HepG2 (cell line): ENCODE measurements around the gene ATE1. TPM values are rescaled to one million over a fixed set of nuclear protein-coding genes. Genes with fewer than 3 reads are reported as not detected.

ENCODE experiments used
- ELF3 ChIP-seq: IDR thresholded peaks from 2 replicates; pipeline ENCODE4 v1.6.1; 2016; ENCODE audit warnings: missing genetic modification reagents, missing compliant biosample characterization
- FOXO1 ChIP-seq: sonication (generic); formaldehyde crosslinking; IDR thresholded peaks from 2 replicates; pipeline ENCODE4 v1.4.0; 2020; ENCODE audit warnings: missing genetic modification reagents
- GTF3A ChIP-seq: sonication (generic); formaldehyde crosslinking; conservative IDR thresholded peaks from 2 replicates; pipeline ENCODE4 v1.4.0; 2020; ENCODE audit warnings: mild to moderate bottlenecking, missing genetic modification reagents
- HDAC2 ChIP-seq: sonication (generic); formaldehyde crosslinking; IDR thresholded peaks from 2 replicates; pipeline ENCODE4 v1.4.0; 2020; ENCODE audit warnings: missing genetic modification reagents
- HMG20A ChIP-seq: IDR thresholded peaks from 2 replicates; pipeline ENCODE4 v1.6.1; 2016; ENCODE audit warnings: borderline replicate concordance
- JUNB ChIP-seq: sonication (generic); formaldehyde crosslinking; IDR thresholded peaks from 2 replicates; pipeline ENCODE4 v1.8.0; 2022; ENCODE audit warnings: missing genetic modification reagents, mild to moderate bottlenecking, borderline replicate concordance
- MBNL3 ChIP-seq: fragments of 250-450 bp; sonication (Bioruptor Pico); conservative IDR thresholded peaks from 2 replicates; pipeline ENCODE4 v1.8.0; 2022; ENCODE audit warnings: mild to moderate bottlenecking, inconsistent platforms
- PCBP2 ChIP-seq: fragments of 200-400 bp; formaldehyde crosslinking; optimal IDR thresholded peaks from 2 replicates; pipeline ENCODE3; 2018; ENCODE audit warnings: low read length, low read depth; ENCODE audit not compliant: poor library complexity, severe bottlenecking
- RAD21 ChIP-seq: fragments of 450-650 bp; formaldehyde crosslinking; IDR thresholded peaks from 2 replicates; pipeline ENCODE4 v1.5.0; 2020; ENCODE audit warnings: mild to moderate bottlenecking
- SNRNP70 ChIP-seq: fragments of 200-400 bp; formaldehyde crosslinking; IDR thresholded peaks from 2 replicates; pipeline ENCODE4 v1.6.1; 2017; ENCODE audit warnings: mild to moderate bottlenecking, low read depth, low read length, moderate library complexity
- SP5 ChIP-seq: IDR thresholded peaks from 2 replicates; pipeline ENCODE4 v1.6.1; 2016; ENCODE audit warnings: low read depth, borderline replicate concordance
- SPEN ChIP-seq: sonication (generic); formaldehyde crosslinking; IDR thresholded peaks from 2 replicates; pipeline ENCODE4 v1.5.1; 2020; ENCODE audit warnings: low read depth, mild to moderate bottlenecking, missing genetic modification reagents
- TARDBP ChIP-seq: sonication (generic); formaldehyde crosslinking; IDR thresholded peaks from 2 replicates; pipeline ENCODE4 v1.8.0; 2022; ENCODE audit warnings: mild to moderate bottlenecking, missing genetic modification reagents
- TCF7L2 ChIP-seq: IDR thresholded peaks from 2 replicates; pipeline ENCODE4 v1.6.1; 2011; ENCODE audit warnings: mild to moderate bottlenecking, low read depth, low read length, moderate library complexity
- THYN1 ChIP-seq: sonication (generic); formaldehyde crosslinking; IDR thresholded peaks from 2 replicates; pipeline ENCODE4 v1.8.1; 2023; ENCODE audit warnings: low read depth, mild to moderate bottlenecking, moderate library complexity, missing genetic modification reagents, borderline replicate concordance
- ZIK1 ChIP-seq: sonication (generic); formaldehyde crosslinking; IDR thresholded peaks from 2 replicates; pipeline ENCODE4 v1.5.0; 2020; ENCODE audit warnings: mild to moderate bottlenecking, low read depth, missing genetic modification reagents, borderline replicate concordance
- ZNF331 ChIP-seq: sonication (generic); formaldehyde crosslinking; IDR thresholded peaks from 2 replicates; pipeline ENCODE4 v1.4.0; 2020; ENCODE audit warnings: missing genetic modification reagents
- ZNF335 ChIP-seq: sonication (generic); formaldehyde crosslinking; IDR thresholded peaks from 2 replicates; pipeline ENCODE4 v1.4.0; 2020; ENCODE audit warnings: missing genetic modification reagents
- ZNF343 ChIP-seq: sonication (generic); formaldehyde crosslinking; IDR thresholded peaks from 2 replicates; pipeline ENCODE4 v1.4.0; 2020; ENCODE audit warnings: mild to moderate bottlenecking, missing genetic modification reagents
- ZNF432 ChIP-seq: sonication (generic); formaldehyde crosslinking; IDR thresholded peaks from 2 replicates; pipeline ENCODE4 v1.5.0; 2020; ENCODE audit warnings: missing genetic modification reagents, mild to moderate bottlenecking, borderline replicate concordance
- polyA plus RNA-seq, 8 experiments: library from polyadenylated mRNA; depleted of rRNA in 3 of 8; stranded (reverse) in 7 of 8; unstranded in 1 of 8; fragments of >200 nt; fragmentation: Illumina TruSeq in 4 of 8; extraction: Trizol in 4 of 8; gene quantifications; 2 replicates each; pipeline versions ENCODE4 v1.2.1 to v1.2.3, GENCODE V29; 2011 to 2016; ENCODE audit warnings: low read depth in 4 of 8, missing spikeins in 1 of 8, mixed read lengths in 1 of 8; ENCODE audit not compliant: insufficient read depth in 1 of 8
- total RNA-seq, 5 experiments: library from RNA; depleted of rRNA; stranded (reverse); fragments of >200 nt; fragmentation: Illumina TruSeq; extraction: Trizol; gene quantifications; 2 replicates each; pipeline ENCODE4 v1.2.3, GENCODE V29; 2016; ENCODE audit warnings: low read depth in 1 of 5
- TF ChIP-seq, protein P1 (sequence below): sonication (generic); formaldehyde crosslinking; IDR thresholded peaks from 2 replicates; pipeline ENCODE4 v1.4.0; 2020; ENCODE audit warnings: missing genetic modification reagents
- TF ChIP-seq, protein P2 (sequence below): IDR thresholded peaks from 2 replicates; pipeline ENCODE4 v1.6.1; 2012; ENCODE audit warnings: low read depth, low read length, improper control_type of control experiment
- TF ChIP-seq, protein P3 (sequence below): sonication (generic); formaldehyde crosslinking; IDR thresholded peaks from 2 replicates; pipeline ENCODE4 v1.5.0; 2020; ENCODE audit warnings: mild to moderate bottlenecking, missing genetic modification reagents

Gene ATE1
- total and polyA plus RNA-seq, 2 of the 13 experiments (the other 11 are each of a cell fraction or from before 2014, with no cell fraction given) = 17.5 to 42.2 TPM

DNA sequence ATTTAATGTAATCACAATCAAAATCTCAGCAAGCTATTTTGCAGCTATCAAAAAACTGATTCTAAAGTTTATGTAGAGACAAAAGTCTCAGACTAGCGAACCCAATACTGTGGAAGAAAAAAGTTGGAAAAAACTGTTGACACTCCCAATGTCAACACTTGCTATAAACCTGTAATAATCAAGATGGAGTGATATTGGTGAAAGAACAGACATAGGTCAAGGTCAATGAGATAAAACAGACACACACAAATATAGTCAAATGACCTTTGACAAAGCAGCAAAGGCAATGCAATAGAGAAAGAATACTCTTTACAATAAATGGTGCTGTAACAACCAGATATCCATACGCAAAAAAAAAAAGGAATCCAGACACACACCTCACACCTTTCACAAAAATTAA, 84.5 kb downstream of the ATE1 start (continued):
- TF ChIP-seq, protein P1, sequence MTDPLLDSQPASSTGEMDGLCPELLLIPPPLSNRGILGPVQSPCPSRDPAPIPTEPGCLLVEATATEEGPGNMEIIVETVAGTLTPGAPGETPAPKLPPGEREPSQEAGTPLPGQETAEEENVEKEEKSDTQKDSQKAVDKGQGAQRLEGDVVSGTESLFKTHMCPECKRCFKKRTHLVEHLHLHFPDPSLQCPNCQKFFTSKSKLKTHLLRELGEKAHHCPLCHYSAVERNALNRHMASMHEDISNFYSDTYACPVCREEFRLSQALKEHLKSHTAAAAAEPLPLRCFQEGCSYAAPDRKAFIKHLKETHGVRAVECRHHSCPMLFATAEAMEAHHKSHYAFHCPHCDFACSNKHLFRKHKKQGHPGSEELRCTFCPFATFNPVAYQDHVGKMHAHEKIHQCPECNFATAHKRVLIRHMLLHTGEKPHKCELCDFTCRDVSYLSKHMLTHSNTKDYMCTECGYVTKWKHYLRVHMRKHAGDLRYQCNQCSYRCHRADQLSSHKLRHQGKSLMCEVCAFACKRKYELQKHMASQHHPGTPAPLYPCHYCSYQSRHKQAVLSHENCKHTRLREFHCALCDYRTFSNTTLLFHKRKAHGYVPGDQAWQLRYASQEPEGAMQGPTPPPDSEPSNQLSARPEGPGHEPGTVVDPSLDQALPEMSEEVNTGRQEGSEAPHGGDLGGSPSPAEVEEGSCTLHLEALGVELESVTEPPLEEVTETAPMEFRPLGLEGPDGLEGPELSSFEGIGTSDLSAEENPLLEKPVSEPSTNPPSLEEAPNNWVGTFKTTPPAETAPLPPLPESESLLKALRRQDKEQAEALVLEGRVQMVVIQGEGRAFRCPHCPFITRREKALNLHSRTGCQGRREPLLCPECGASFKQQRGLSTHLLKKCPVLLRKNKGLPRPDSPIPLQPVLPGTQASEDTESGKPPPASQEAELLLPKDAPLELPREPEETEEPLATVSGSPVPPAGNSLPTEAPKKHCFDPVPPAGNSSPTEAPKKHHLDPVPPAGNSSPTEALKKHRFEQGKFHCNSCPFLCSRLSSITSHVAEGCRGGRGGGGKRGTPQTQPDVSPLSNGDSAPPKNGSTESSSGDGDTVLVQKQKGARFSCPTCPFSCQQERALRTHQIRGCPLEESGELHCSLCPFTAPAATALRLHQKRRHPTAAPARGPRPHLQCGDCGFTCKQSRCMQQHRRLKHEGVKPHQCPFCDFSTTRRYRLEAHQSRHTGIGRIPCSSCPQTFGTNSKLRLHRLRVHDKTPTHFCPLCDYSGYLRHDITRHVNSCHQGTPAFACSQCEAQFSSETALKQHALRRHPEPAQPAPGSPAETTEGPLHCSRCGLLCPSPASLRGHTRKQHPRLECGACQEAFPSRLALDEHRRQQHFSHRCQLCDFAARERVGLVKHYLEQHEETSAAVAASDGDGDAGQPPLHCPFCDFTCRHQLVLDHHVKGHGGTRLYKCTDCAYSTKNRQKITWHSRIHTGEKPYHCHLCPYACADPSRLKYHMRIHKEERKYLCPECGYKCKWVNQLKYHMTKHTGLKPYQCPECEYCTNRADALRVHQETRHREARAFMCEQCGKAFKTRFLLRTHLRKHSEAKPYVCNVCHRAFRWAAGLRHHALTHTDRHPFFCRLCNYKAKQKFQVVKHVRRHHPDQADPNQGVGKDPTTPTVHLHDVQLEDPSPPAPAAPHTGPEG = no peak
- TF ChIP-seq ELF3 (CRISPR knock-in tag) = no peak
- no peak for TF ChIP-seq TCF7L2
- TF ChIP-seq, protein P2, sequence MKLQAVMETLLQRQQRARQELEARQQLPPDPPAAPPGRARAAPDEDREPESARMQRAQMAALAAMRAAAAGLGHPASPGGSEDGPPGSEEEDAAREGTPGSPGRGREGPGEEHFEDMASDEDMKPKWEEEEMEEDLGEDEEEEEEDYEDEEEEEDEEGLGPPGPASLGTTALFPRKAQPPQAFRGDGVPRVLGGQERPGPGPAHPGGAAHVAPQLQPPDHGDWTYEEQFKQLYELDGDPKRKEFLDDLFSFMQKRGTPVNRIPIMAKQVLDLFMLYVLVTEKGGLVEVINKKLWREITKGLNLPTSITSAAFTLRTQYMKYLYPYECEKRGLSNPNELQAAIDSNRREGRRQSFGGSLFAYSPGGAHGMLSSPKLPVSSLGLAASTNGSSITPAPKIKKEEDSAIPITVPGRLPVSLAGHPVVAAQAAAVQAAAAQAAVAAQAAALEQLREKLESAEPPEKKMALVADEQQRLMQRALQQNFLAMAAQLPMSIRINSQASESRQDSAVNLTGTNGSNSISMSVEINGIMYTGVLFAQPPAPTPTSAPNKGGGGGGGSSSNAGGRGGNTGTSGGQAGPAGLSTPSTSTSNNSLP = peak; percentile 85
- TF ChIP-seq ZNF343 (CRISPR knock-in tag) = no peak
- peak; percentile 16; the same call in 1 of the 2 replicates for TF ChIP-seq SP5
- TF ChIP-seq SPEN (CRISPR knock-in tag) = no peak
- TF ChIP-seq PCBP2 = no peak
- TF ChIP-seq FOXO1 (CRISPR knock-in tag) = peak; percentile 54; the same call in 1 of the 2 replicates
- TF ChIP-seq ZNF331 (CRISPR knock-in tag) = peak; percentile 42; the same call in 1 of the 2 replicates
- TF ChIP-seq GTF3A = no peak
- TF ChIP-seq JUNB (CRISPR knock-in tag) = no peak
- peak; percentile 72; the same call in 1 of the 2 replicates for TF ChIP-seq HMG20A (CRISPR knock-in tag)
- peak; percentile 68 for TF ChIP-seq HDAC2 (CRISPR knock-in tag)
- TF ChIP-seq ZNF432 (CRISPR knock-in tag) = no peak
- no peak for TF ChIP-seq MBNL3 (CRISPR knock-in tag)
- TF ChIP-seq ZIK1 (CRISPR knock-in tag) = 0 out of 2 replicates have a peak, but pooled peaks have one; percentile 44
- TF ChIP-seq, protein P3, sequence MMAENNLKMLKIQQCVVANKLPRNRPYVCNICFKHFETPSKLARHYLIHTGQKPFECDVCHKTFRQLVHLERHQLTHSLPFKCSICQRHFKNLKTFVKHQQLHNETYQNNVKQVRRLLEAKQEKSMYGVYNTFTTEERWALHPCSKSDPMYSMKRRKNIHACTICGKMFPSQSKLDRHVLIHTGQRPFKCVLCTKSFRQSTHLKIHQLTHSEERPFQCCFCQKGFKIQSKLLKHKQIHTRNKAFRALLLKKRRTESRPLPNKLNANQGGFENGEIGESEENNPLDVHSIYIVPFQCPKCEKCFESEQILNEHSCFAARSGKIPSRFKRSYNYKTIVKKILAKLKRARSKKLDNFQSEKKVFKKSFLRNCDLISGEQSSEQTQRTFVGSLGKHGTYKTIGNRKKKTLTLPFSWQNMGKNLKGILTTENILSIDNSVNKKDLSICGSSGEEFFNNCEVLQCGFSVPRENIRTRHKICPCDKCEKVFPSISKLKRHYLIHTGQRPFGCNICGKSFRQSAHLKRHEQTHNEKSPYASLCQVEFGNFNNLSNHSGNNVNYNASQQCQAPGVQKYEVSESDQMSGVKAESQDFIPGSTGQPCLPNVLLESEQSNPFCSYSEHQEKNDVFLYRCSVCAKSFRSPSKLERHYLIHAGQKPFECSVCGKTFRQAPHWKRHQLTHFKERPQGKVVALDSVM (CRISPR knock-in tag) = no peak
- no peak for TF ChIP-seq SNRNP70
- peak; percentile 73; the same call in 1 of the 2 replicates for TF ChIP-seq TARDBP (CRISPR knock-in tag)
- TF ChIP-seq RAD21 = no peak
- no peak for TF ChIP-seq ZNF335 (CRISPR knock-in tag)
- TF ChIP-seq THYN1 (CRISPR knock-in tag) = no peak
